ENCODE measurements around the gene IFI27L1. TPM values are rescaled to one million over a fixed set of nuclear protein-coding genes. Genes with fewer than 3 reads are reported as not detected.

IFI27L1 gene, protein sequence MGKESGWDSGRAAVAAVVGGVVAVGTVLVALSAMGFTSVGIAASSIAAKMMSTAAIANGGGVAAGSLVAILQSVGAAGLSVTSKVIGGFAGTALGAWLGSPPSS
- total RNA-seq: 31.3 to 33.9 TPM (median 33.1 TPM) in 3 replicates

- Mint-ChIP-seq H3K36me3 (peaks cover 16% of the 10 kb centered on the region), H3K27me3 (ENCODE audit: low read depth) (no peaks in the 10 kb centered on the region), H3K4me1 (peaks cover 41% of the 10 kb centered on the region), H3K9me3 (no peaks in the 10 kb centered on the region), H3K27ac (peak within 1 kb of the TSS; percentile 99), H3K4me3 (peak within 1 kb of the TSS; percentile 99)
- DNase-seq (ENCODE audit: low spot score in 2 of 2, unreplicated experiment in 2 of 2): peak; percentile 91 to 96
- TF ChIP-seq CTCF (IDR thresholded peaks at IDR 0.05; ENCODE audit: unreplicated experiment): no peak
These were observed at the start of gene IFI27L1, which contains the start of gene DDX24 for GRCh38 chr14:94080621-94081385. Gene IFI27L1, plus strand, starts transcription at chr14:94081310. Its CDS starts 15,628 bp downstream, at chr14:94096938. Gene DDX24, minus strand, starts transcription at chr14:94081202. Its CDS starts 1,460 bp downstream, at chr14:94079742.

- H3K27me3 Mint-ChIP-seq (ENCODE audit: low read depth): no peaks in the 10 kb centered on the region
- DNase-seq (ENCODE audit: low spot score in 2 of 2, unreplicated experiment in 2 of 2): no peak
- H3K4me3 Mint-ChIP-seq: no peak overlapping the region
- H3K4me1 Mint-ChIP-seq: no peaks in the 10 kb centered on the region
- no peaks in the 10 kb centered on the region for H3K36me3 Mint-ChIP-seq
- H3K27ac Mint-ChIP-seq: no peak overlapping the region
- TF ChIP-seq CTCF (IDR thresholded peaks at IDR 0.05; ENCODE audit: unreplicated experiment): no peak
- no peaks in the 10 kb centered on the region for H3K9me3 Mint-ChIP-seq
These were observed 49.2 kb upstream of the IFI27L1 start for GRCh38 chr14:94031883-94032279.

DNA sequence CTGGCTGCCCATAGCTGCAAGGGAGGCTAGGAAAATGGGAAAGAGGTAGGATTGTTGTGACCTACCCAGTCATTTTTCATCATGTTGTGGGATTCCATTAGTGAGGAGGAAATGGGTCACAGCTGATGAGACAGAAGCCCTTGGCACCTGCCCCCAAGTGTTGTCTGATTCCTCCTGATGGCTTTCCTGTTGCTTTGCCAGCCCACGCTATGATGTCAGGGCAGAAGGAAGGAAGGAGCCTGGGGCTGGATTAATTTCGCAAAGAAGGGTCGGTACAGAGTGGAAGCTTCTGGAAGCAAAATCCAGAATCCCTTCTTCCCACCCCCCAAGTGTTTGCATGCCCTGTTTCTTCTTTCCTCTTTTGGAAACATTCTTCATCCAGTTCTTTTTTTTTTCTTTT is 46.2 kb upstream of the IFI27L1 start:
- Mint-ChIP-seq H3K27me3 (ENCODE audit: low read depth) (no peaks in the 10 kb centered on the region), H3K9me3 (no peaks in the 10 kb centered on the region), H3K4me1 (no peaks in the 10 kb centered on the region), H3K4me3 (no peak overlapping the region), H3K27ac (no peak overlapping the region), H3K36me3 (peaks cover 3% of the 10 kb centered on the region)
- DNase-seq (ENCODE audit: low spot score in 2 of 2, unreplicated experiment in 2 of 2): no peak
- TF ChIP-seq CTCF (IDR thresholded peaks at IDR 0.05; ENCODE audit: unreplicated experiment): no peak

- H3K27me3 Mint-ChIP-seq (ENCODE audit: low read depth): no peaks in the 10 kb centered on the region
- TF ChIP-seq CTCF (IDR thresholded peaks at IDR 0.05; ENCODE audit: unreplicated experiment): peak; percentile 77
- no peak overlapping the region for H3K27ac Mint-ChIP-seq
- no peaks in the 10 kb centered on the region for H3K9me3 Mint-ChIP-seq
- H3K4me1 Mint-ChIP-seq: no peaks in the 10 kb centered on the region
- H3K4me3 Mint-ChIP-seq: no peak overlapping the region
- peaks cover 3% of the 10 kb centered on the region for H3K36me3 Mint-ChIP-seq
- peak in 1 of 2 experiments; percentile 65 for DNase-seq (ENCODE audit: low spot score in 2 of 2, unreplicated experiment in 2 of 2)
These were observed 44.6 kb upstream of the IFI27L1 start for GRCh38 chr14:94036313-94037167.

DNA sequence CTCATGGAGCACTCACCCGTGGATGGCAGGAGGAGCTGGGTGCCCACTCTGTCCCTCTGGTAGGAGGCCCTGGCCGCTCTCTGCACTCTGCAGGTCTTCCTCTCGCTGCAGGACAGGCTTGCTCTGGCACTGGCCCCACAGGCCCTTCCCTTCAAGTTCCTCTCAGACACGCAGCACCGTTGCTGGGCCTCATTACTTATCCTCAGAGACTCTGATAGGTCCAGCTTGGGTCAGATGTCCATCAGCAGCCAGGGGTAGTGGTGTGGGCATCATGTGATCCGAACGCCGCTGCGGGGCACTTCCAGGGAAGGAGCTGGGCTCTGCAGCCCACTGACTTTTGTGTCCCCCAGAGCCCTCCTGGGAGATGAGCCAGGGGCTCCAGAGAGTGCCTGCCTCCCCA is 43.2 kb upstream of the IFI27L1 start:
- H3K36me3 Mint-ChIP-seq: peaks cover 3% of the 10 kb centered on the region
- TF ChIP-seq CTCF (IDR thresholded peaks at IDR 0.05; ENCODE audit: unreplicated experiment): no peak
- DNase-seq (ENCODE audit: low spot score in 2 of 2, unreplicated experiment in 2 of 2): no peak
- no peaks in the 10 kb centered on the region for H3K4me1 Mint-ChIP-seq
- no peak overlapping the region for H3K27ac Mint-ChIP-seq
- no peak overlapping the region for H3K4me3 Mint-ChIP-seq
- no peaks in the 10 kb centered on the region for H3K9me3 Mint-ChIP-seq
- H3K27me3 Mint-ChIP-seq (ENCODE audit: low read depth): no peaks in the 10 kb centered on the region

Data from mesothelial cell of epicardium (in vitro differentiated cells).